Activated CD4-positive, alpha-beta T cell treated with anti-CD3 and anti-CD28 coated beads, Interleukin-2, Interleukin-4, amounts not matched to agents 100 ng/mL and 50 ng/mL, durations not matched to agents 16 hours and 8 hours (primary cell): Measurements from ENCODE around the gene MAGI1.

ENCODE experiments used
- DNase-seq: peaks from one replicate; pipeline ENCODE4 v3.0.0-alpha.2; 2020; ENCODE audit warnings: low spot score

MAGI1 gene

GRCh38 chr3:65793495-65794200 lies 245.1 kb downstream of the MAGI1 start:
- DNase-seq = no peak

- no peak for DNase-seq
Observed at GRCh38 chr3:65788461-65788860, 250.3 kb downstream of the MAGI1 start.

GRCh38 chr3:65787827-65788226 lies 250.9 kb downstream of the MAGI1 start:
- DNase-seq = no peak

- no peak for DNase-seq
Observed at GRCh38 chr3:65787340-65787739, 251.4 kb downstream of the MAGI1 start.

- DNase-seq = no peak
Observed at GRCh38 chr3:65786890-65787289, 251.8 kb downstream of the MAGI1 start.

GRCh38 chr3:65785065-65785645 lies 253.6 kb downstream of the MAGI1 start:
- peak; percentile 30 for DNase-seq

GRCh38 chr3:65783117-65783516 lies 255.6 kb downstream of the MAGI1 start:
- no peak for DNase-seq

- DNase-seq = no peak
Observed at GRCh38 chr3:65781594-65781993, 257.1 kb downstream of the MAGI1 start.

- no peak for DNase-seq
Observed at GRCh38 chr3:65779390-65779789, 259.3 kb downstream of the MAGI1 start.

GRCh38 chr3:65778968-65779367 lies 259.8 kb downstream of the MAGI1 start:
- DNase-seq = no peak

- no peak for DNase-seq
Observed at GRCh38 chr3:65777050-65777449, 261.7 kb downstream of the MAGI1 start.

GRCh38 chr3:65776494-65776893 lies 262.2 kb downstream of the MAGI1 start:
- no peak for DNase-seq

GRCh38 chr3:65776081-65776480 lies 262.6 kb downstream of the MAGI1 start:
- no peak for DNase-seq

GRCh38 chr3:65772758-65773157 lies 266.0 kb downstream of the MAGI1 start:
- no peak for DNase-seq

- no peak for DNase-seq
Observed at GRCh38 chr3:65767551-65767950, 271.2 kb downstream of the MAGI1 start.

- DNase-seq = no peak
Observed at GRCh38 chr3:65762235-65762580, 276.5 kb downstream of the MAGI1 start.

GRCh38 chr3:65761446-65762234 lies 277.1 kb downstream of the MAGI1 start:
- no peak for DNase-seq

- no peak for DNase-seq
Observed at GRCh38 chr3:65758876-65759598, 279.7 kb downstream of the MAGI1 start.

- no peak for DNase-seq
Observed at GRCh38 chr3:65758438-65758837, 280.3 kb downstream of the MAGI1 start.

- DNase-seq = no peak
Observed at GRCh38 chr3:65752636-65753035, 286.1 kb downstream of the MAGI1 start.

GRCh38 chr3:65751123-65751700 lies 287.5 kb downstream of the MAGI1 start:
- no peak for DNase-seq

- no peak for DNase-seq
Observed at GRCh38 chr3:65749066-65749465, 289.7 kb downstream of the MAGI1 start.
